Measurements from ENCODE around the gene COL8A2.

The COL8A2 gene

GRCh38 chr1:36157115-36157903 lies 32.3 kb upstream of the COL8A2 start:
- DNase-seq = no peak

GRCh38 chr1:36156329-36157114 lies 31.5 kb upstream of the COL8A2 start:
- DNase-seq = peak; percentile 76

DNA sequence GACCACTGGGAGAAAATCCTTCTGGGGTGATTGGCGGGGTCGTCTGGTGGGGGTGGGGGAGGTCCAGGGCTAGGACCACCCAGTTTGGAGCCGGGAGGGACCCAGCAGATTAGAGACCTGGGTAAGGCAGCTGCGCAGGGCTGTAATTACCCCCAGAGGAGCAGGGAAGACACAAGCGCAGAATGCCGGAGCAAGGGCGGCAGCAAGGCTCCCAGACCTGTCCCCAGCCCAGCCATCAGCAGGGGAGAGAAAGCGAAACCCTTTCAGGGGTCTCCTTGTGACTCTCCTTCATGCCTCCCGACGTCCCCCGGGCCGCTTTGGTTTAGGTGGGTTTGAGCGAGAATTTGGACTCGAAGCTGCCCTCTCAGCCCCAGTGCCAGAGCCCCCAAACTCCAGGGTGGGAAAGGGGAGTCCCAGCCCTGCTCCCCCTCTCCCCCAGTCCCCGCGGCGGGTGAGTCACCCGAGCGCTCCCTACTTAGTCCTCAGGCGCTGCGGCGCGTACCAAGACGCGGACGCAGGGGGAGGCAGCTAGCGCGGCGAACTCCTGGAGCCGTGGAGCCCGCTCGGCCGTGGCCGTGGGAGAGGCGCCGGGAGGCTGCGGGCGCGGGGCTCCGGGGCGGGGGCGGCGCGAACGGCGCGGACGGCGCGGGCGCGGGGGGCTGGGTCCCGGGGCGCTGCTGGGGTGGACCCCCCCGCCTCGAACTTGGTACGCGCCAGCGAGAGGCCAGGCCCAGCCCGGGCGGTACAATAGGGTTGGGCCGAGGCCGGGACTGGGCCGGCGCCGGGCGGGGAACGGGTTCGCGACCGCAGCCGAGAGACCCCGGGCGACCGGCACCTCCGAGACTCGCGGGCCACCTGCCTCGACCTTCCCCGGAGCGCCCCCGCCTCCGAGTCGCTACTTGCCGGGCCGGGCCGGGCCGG lies 30.6 kb upstream of the COL8A2 start, which contains the start of gene MAP7D1:
MAP7D1 (plus strand) TSS at position 753 of the 921 bp plus-strand sequence. CDS start 258 bp downstream, outside the sequence.
- DNase-seq = peak; percentile 86

DNA sequence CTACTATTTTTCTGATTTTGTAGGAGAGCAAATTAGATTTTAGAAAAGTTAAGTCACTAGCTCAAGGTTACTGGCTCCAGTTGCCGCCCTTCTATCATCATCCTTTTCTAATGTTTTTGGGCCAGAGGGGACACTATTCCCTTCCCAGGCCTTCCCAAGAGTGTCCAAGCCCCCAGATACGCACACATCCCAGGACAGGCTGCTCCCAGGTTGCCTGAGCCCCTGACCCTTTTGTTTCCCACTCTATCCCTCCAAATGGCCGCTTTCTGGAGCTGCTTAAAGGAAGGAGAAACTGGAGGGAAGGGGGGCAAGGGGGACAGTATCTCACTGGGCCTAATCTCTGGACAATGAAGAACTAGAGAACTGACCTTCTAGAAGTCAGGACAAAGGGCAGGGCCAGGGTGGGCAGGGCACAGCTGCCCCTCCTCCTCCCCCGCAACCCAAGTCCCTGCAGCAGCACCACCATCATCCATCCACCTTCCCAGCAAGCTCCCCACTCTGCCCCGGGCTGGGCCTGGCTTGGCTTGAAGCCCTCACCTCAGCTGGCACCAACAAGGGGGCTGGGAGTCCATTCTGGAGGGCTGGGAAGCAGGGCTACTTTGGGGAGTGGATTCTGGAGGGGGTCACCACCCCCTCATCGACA lies 29.9 kb upstream of the COL8A2 start:
- no peak for DNase-seq

DNA sequence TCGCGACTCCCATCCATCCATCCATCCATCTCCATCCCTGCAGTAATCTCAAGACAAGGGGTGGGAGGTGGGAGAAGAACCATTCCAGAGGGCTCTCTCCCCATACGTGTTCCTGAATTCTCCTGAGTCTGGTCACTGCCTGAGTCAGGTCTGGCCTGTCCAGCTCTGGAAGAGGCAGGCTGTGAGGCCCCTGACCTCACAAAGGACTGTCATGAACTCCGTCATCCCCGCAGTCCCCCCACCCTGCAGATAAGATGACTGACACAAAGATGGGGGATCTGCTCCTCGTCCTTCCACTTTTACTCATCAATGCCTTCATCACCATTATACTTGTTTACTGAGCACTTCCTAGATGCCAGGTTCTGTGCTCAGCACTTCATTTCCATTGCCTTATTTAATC lies 29.3 kb upstream of the COL8A2 start:
- DNase-seq = no peak

GRCh38 chr1:36153476-36153875 lies 28.5 kb upstream of the COL8A2 start:
- no peak for DNase-seq

GRCh38 chr1:36151845-36152203 lies 26.8 kb upstream of the COL8A2 start:
- peak; percentile 58 for DNase-seq

- DNase-seq = no peak
Measured at GRCh38 chr1:36151134-36151844, 26.3 kb upstream of the COL8A2 start.

DNA sequence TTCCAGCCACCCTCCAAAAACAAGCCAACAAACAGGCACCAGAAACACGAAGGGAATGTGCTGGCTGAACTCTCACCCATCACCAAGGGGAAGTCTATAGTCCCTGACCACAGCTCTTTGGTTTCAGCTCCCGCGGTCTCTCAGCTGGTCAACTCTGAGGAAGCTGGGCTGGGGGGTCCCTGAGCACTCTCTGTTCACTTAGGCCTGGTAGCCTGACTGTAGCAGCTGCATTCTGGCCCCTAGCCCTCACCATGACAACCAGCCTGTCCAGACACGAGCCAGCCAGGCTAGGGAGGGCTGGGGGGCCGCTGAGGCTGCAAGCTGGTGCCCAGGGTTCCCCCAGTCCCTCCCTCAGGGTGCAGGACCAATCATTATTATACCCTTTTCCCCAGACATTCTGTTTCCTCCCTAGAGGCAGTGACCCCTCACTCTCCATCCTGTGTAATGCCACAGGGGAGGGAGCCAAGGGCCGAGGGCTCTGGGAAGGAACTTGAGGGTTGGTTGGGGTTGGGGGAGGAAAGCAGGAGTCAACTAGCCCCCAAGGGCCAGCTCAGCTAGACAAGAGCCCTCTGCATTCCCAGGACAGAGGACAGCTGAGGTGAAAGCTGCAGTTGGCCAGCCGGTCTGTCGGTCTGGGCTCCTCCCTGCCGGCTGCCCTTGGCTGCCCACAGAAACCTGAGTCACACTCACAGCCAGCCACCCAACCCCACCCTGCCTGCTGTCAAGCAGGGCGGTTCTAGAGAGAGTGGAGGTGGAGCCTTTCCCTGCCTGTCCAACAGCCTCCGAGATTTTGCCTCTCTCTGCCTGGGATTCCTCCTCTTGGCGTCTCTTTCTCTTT lies 25.5 kb upstream of the COL8A2 start:
- peak; percentile 92 for DNase-seq

DNA sequence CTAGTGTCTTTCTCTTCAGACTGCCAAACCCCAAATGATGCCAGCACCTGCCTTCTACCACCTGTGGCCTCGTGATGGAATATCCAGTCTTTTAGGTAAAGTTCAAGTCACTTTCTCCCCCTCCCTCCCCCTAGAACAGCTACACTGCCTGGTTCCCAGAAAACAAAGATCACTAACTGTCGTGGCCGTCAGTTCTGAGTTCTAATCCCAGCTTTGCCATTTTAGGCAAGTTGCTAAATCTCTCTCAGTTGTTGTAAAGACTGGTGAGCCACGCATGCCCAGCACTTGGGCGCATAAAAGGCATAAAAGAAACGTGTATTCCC lies 24.9 kb upstream of the COL8A2 start:
- DNase-seq = no peak

DNA sequence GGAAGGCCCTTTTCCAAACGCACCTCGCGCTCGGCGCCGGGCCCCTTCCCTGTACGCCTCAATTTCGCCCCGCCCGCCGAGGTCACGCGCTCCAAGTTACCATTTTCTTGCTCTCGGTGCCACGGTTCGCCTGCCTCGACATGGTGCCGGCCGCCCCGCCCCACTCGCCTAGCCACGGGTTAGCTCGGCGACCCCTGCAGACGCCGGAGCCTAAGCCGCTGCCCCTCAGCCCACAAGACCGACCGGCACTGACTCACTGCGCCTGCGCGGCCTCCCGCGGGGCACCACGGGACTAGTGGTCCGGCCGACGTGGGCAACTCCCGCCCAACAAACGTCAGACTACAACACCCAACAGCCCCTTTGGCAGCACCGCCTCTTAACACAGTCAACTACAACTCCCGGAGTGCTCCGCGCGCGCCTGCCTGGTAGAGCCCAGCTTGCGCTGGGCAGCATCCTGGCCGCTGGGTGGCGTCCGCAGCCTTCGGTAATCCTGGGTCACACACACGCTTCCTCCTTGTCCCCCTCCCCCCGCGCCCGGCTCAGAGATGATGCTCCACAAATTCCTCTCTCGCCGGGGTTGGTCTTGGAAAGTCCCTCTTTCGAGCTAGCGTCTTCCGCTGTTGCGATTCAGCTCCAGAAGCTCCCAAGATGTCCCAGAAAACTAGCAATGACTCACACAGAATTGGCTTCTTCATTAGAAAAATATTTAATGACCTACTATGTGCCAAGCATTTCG lies 24.4 kb upstream of the COL8A2 start, which contains the start of gene TRAPPC3:
TRAPPC3 (minus strand) TSS at position 250 of the 736 bp plus-strand sequence; CDS start at position 142, 108 bp downstream.
- DNase-seq = peak; percentile 100

DNA sequence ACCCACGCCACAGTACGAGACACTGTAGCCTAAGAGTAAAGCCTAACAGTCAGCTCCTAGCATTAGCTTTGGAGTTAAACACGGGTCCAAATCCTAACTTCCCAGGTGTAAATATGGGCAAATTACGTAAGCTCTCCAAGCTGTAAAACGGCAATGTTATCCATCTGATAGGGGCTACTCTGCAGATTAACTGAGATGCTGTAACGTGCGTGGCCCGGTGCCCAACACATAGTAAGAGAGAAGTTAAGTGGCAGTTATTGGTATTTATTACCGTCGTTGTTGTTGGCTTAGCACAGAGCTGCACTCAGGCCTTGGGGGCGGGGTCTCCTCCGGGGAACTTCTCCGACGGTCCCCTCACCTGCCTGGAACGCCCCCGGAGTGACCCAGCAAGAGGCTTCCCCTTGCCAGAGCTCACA lies 23.8 kb upstream of the COL8A2 start:
- no peak for DNase-seq

DNA sequence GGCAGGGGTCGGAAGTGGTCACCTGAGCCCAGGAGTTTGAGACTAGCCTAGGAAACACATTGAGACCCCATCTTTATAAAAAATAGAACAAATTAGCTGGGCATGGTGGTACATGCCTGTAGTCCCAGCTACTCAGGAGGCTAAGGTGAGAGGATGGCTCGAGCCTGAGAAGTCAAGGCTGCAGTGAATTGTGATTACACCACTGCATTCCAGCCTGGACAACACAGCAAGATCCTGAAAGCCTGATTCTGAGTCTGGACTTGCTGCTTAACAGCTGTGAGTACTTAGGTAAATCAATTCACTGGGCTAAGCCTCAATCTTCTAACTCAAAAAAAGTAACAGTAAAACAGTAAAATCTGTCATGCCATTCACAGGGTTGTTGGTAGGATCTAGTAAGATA lies 19.4 kb upstream of the COL8A2 start:
- DNase-seq = no peak

DNA sequence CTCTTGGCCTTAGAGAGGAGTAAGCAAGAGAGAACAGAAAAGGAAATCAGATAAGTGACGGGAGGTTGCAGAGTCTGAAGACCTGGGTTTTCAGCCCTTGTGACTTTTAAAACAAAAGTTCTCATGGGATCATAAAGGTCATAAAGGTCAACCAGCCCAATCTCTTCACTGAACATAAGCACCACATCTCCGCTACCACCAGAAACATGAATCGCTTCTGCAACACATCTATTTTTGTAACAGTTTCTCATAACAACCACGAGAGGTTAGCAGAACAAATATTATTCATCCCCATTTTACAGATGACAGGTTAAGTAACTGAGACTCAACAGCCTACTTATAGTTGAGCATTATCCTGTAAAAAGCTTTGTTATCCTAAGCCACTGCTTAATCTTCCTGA lies 18.4 kb upstream of the COL8A2 start:
- no peak for DNase-seq

DNA sequence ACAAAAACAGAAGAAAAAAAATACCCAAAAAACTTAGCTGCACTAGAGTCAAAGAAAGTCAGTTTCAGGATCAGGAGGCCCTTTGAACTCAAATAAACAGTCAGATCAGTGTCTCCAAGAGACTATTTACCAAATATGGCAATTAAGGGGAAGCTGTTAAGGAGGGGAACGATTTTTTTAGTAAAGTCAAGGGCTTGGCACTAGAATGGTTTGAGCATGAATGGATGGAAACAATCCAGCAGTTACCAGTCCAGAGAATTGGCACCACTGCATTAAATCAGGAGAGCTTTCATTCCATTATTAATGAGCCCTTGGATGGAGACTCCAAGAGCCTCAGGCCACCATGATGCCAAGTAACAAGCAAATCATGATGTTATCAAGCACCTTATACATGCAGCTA lies 17.1 kb upstream of the COL8A2 start:
- no peak for DNase-seq

DNA sequence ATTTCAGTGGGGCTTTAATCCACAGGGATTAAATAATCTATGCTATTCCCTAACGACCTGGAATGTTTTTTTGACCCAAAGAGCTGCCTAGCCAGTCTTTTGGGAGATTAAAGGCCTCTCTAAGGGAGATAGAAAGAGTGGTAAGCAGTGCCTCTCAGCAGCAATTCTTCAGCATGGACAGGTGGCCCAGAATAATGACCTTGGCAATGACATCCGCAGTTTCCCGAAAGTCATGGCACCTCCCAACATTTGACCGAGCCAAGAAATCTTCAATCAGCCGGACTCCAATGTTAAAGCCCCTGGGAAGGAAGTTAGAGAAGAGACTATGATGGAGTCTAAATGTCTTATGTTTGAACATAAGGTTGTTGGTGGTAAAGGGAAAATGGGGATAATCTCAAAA lies 14.5 kb upstream of the COL8A2 start:
- no peak for DNase-seq

DNA sequence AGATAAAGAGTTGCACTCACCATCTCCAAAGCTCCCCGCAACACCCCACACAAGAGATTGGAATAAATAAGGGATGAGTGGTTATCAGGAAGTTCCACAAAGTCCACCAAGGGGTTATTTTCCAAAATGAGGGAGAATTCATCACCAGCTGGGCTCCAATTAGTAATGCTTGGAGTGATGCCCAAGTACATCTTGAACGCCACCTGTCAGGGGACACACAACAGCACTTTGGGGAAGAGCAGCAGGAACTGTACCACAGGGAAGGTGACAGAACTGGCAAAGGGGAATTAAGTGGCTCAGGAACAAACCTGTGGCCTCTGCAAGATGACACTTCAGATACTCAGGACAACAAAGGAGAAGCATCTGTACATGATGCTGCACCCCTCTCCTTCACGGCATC lies 12.8 kb upstream of the COL8A2 start:
- DNase-seq = no peak

- no peak for DNase-seq
Measured at GRCh38 chr1:36137226-36137625, 12.2 kb upstream of the COL8A2 start.

GRCh38 chr1:36136535-36136934 lies 11.5 kb upstream of the COL8A2 start:
- no peak for DNase-seq

- no peak for DNase-seq
Measured at GRCh38 chr1:36135796-36136195, 10.8 kb upstream of the COL8A2 start.
